HG02884 (cell line): ENCODE results near the gene CD40LG.

ENCODE experiments used
- ATAC-seq: cut with Tn5 transposase; IDR thresholded peaks from one replicate; pipeline ENCODE4 v1.9.1; 2021; ENCODE audit warnings: mild to moderate bottlenecking, moderate library complexity; ENCODE audit not compliant: unreplicated experiment

CD40LG gene

DNA sequence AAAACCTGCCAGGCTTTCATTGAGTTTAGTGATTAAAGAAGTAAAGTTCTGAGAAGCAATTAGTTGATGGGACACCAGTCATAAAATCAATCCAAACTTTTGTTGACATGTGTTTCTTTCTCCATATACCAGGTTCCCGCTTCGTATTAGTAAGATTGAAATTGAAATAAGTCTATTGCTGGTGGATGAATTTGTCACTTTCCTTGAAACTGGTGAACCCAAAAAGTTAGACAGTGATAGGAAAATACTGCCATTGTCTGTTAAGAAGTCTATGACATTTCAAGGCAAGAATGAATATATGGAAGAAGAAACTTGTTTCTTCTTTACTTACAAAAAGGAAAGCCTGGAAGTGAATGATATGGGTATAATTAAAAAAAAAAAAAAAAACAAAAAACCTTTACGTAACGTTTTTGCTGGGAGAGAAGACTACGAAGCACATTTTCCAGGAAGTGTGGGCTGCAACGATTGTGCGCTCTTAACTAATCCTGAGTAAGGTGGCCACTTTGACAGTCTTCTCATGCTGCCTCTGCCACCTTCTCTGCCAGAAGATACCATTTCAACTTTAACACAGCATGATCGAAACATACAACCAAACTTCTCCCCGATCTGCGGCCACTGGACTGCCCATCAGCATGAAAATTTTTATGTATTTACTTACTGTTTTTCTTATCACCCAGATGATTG lies at the start of gene CD40LG:
Gene CD40LG (plus strand): TSS at position 482 of the 684 bp plus-strand sequence. CDS start 91 bp downstream, at position 573.
- no peak for ATAC-seq

DNA sequence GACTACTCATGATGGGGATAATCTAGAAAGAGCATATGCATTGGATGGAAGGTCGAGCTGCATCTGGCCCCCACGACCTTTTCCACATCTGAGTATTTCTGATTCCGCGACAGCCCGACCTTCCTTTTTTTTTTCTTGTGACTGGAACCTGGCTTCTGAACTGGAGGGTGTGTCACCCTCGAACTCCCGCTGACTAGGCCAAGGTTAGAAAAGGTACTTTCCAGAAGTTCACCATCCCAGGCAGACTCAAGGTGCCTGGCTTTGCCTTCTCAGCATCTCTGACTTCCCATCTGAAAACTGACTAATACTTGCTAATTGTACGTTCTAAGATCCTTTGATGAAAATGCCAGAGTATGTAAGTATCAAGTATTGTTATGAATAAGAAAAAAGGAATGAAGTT lies 49.3 kb upstream of the CD40LG start:
- ATAC-seq: no peak

DNA sequence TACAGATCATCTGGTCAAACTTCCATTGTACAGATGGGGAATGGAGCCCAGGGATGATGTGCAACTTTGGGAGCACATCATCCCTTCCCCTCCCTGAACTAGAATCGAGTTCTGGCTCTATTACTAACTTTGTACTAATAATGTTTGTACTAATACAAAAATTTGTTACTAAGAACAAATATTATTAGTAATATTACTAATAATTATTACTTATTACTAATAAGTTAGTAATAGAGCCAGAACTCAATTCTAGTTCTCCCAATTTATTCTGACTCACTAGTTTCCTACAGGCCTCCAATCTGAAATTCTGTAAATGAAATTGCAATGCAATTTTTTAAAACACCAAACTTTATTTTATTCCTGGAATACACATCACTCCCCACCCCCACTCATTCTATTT lies 47.9 kb upstream of the CD40LG start:
- ATAC-seq: no peak

DNA sequence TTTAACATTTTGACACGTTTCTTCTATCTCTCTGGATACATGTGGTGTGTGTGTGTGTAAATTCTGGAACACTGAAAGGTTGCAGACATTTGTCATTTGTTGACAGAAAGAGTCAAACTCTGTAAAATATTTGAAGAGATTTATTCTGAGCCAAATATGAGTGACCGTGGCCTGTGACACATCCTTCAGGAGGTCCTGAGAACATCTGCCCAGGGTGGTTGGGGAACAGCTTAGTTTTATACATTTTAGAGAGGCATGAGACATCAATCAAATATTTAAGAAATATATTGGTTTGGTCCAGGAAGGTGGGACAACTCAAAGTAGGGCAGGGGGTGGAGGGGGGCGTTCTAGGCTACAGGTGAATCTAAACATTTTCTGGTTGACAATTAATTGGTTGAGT lies 40.7 kb upstream of the CD40LG start:
- ATAC-seq: no peak

DNA sequence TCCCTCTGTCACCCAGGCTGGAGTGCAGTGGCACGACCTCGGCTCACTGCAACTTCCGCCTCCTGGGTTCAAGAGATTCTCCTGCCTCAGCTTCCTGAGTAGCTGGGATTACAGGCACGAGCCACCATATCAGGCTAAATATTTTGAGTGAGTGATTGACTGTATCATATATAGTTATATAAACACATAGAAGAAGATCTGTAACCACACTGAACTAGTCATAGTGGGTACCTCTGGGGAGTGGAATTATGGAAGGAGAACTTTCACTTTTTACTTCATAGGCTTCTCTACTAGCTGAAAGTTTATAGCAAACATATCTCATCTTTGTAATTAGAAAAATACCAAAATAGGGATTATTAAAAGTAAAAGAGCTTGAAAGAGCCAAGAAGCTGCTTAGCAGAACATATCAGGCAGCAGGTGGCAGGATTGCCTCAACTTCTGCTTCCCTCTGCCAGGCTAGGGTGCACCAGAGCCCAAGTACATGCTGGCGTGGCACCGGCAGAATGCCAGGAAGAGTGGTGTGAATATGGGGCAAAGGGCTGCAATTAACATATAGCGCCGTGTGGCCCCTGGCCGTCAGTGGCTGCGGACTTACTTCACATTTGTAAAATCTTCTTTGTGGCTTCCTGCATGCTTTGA lies 39.5 kb upstream of the CD40LG start:
- no peak for ATAC-seq

DNA sequence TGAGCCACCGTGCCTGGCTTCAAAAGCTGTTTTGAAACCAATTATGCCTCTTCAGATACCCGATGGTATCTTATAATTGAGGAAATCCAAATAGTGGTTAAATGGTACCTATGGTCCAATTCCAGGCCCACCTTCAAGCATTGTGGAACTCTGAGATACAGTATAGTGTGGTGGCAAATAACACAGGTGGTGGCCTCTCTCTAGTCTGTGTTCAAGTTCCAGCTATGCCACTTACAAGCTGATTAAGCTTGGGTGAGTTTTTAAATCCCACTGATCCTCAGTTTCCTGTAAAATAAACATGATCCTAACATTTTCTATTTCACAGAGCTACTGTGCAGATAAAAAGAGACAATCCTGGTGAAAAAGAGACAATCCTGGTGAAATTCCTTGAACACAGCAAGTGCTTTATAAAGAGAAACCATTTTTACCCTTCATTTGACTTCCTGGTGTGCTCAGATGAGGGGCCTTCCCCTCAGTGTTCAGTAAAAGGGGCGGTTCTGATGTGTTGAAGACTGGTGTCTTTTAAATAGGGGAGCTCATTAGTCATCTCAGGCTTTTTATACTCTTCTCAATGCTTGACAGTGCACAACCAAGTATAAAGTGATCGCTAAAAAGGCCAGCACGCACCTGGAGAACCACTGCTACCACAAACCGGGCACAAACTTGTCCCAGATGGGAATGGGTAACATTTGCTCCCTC lies 30.8 kb upstream of the CD40LG start:
- ATAC-seq: peak; percentile 99

DNA sequence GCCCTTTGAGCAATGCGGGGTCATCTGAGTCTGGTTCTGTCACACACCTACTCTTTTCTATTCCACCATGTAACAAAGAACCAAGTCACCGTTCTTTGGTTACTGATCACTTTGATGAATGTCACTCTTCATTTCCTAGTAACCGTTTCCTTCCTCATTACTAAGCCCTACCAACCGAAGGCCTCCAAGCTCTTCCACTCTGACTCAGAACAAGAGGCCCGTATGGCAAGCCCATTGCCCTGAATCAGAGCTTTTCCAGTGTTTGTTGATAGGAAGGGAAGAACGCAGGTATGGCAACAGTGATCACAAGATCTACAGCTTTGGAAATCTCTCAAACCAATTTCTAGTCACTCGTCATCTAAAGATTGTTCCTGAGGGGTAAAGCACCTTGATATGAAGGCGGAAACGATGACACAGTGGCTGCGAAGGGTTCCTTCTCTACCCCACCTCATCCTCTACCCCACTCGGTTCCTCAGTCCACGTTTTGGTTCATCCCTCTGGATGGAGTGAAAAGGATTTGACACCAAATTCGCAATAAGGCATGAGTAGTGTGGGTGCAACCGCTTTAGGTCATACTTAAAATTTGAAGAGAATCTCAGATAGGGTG lies 28.0 kb upstream of the CD40LG start:
- no peak for ATAC-seq

DNA sequence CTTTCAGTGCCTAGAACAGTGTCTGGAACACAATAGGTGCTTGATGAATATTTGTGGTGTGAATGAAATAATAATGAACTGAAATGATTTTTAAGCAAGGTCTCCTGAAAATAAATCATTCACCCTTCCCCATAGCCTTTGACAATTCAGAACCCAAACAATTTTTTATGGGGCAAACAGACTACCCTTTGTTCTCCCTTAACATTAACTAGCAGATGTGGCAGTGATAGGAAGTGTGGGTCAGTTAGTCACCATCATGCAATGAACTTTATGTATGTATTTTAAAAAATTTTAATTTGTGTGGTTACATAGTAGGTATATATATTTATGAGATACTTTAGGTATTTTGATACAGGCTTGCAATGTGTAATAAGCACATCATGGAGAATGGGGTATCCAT lies 27.2 kb upstream of the CD40LG start:
- no peak for ATAC-seq

DNA sequence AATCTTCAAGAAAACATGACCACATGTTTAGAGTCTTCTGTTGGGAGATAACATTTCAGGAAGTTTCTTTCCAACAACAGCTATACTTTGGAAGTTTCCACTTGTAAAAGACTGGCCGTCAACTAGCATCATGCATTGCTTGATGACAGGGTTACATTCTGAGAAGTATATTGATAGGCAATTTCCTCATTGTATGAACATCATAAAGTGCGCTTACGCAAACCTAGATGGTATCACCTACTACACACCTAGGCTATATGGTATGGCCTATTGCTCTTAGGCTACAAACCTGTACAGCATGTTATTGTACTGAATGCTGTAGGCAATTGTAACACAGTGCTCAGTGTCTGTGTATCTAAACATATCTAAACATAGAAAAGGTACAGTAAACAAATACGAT lies 25.4 kb upstream of the CD40LG start:
- ATAC-seq: no peak

DNA sequence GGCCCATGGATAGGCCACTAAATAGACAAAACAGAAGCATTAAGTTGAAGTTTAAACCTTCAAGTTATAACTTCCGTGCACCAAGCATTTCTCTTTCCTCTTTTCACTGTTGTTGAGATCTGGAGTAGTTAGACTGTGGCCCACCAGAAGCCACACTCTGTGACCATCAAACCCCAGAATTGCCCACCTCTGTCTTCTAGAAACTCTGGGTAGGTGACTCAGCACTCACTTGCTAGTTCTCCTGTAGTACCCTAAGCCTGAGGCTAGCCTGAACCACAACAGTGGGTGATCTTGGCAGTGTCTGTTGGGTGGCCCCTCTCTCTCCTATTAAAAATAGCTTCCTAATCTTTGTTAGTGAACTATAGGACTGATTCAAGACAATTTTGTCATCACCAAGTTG lies 24.6 kb upstream of the CD40LG start:
- no peak for ATAC-seq

DNA sequence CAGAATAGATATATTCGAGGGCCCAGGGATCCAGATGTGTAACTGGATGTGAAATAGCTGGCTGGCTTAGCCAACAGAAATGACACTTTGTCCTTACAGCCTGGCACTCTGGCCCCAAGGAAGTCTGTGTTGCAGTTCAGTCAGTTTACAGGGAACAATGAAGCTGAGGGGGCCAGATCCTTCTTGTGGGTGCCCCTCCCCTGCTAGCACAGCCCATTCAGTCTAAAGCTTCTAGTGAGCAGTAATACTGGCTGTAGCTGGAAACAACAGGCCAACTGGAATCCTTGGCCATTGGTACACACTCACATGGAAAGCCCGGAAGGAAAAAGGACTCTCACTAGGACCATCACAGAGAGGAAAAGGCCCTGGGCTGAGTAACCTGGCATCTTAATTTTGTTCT lies 22.7 kb upstream of the CD40LG start:
- no peak for ATAC-seq

DNA sequence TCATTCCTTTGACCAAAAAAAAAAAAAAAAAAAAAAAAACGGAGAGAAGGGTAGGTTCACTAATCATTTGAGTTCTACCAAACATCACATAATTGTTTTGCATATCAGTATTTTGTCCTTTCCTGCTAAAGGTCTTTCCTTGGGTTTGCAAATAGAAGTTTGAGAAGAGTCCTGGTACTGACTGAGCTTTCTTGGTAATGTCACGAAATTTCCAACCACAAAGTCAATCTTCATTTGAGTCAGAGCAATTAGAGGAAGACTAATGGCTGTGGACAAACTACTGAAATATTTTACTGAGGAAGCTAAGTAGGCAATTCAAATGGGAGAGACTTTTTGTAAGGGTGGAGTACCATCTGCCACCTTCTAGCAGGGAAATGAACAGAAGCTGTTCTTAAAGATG lies 21.7 kb upstream of the CD40LG start:
- no peak for ATAC-seq

DNA sequence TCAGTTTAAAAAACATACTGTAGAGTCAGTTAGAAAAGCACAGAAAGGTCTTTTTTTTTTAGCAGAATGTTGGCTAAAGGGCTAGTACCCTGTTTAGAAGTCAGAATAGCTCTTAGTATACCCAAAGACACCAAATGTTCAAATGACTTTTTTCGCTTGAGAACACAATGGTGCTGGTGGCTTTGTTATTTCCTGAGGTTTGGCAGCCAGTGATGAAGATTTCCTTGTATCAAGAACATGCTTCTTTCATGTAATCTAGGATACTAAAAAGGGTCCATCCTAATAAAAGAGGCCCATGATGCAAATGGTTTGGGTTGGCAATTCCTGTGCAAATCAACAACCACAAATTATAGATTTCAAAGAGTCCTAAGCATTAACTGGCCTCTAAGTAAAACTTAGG lies 21.1 kb upstream of the CD40LG start:
- no peak for ATAC-seq

DNA sequence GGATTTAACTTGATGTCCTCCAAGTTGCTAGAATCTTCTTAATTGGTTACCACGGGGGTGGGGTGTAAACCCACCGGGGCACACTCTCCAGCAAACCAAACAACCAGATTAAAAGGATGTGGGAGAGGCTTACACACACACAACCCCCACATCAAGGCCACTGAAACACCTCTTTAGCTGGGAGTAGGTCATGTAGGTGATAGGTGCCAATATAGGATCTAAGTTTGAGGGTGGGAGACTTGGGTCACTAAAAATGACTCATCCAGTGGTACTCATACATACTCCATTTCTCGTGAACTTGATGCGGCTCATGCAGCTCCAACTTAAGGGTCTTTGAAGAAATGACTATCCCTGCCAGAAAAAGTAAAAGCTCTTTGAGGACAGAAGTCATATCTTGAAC lies 20.5 kb upstream of the CD40LG start:
- no peak for ATAC-seq

DNA sequence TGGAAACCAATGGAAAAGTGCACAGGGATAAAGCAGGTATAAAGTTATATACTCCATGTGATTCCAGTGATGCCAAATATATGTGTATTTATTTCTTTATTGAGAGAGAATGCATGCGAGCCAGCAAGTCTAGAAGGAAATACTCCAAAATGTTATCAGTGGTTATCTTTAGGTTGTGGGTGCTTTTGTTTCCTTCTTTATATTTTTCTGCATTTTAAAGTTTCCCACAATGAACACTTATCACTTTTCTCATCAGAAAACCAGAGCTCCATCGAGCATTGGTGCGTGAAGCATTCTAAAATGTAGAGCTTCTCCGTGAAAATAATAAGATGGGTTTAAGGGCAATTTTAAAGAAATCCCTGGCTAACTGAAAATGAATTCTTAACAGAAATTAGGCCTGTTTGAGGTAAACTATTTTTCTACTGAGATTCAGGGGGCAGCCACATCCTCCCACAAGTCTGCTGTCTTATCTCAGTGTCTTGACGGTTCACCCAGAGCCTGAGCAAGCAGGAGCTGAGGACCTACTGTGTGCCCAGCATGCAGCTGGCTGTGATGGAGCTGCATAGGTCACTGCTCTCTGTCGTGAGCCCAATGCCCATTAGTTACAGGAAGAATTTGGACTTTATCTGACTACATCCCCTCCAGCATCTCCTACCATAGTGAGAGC lies 18.7 kb upstream of the CD40LG start:
- no peak for ATAC-seq

DNA sequence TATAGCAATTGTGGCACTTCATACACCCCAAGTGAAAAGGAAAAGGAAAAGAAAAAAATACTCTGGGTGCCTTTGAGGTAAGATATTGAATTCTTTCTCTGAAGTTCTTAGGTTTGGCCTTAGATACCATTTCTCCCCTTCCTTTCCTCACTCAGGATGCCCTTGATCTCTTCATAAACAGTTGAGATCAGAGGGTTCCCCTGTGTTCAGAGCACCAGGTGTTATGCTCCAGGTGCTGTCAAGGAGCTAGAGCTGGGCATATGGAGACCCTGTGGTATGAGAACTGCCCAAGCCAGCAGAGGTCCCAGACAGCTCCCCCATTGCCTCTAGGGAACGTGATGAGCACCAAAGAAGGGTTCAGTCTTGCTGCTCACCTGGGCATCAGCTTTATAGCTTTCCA lies 17.1 kb upstream of the CD40LG start:
- ATAC-seq: no peak

DNA sequence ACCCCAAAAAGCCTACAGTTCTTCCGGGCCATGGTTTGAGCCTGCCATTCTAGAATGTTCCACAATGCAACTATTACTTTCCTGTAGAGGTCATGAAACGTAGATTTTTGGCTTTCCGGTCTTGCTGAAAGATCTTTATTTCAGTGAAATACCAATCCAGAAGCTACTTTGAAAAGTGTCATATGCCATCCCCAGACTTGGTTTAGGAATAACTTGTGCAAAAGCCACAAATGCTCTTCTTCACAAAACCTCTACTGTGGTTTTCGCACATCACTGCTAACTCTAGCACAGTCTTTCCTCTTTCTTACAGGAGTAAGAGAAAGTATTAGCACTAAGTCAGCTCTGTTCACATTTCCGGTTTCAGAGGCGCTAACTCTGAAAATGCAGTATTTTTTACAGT lies 12.7 kb upstream of the CD40LG start:
- no peak for ATAC-seq

DNA sequence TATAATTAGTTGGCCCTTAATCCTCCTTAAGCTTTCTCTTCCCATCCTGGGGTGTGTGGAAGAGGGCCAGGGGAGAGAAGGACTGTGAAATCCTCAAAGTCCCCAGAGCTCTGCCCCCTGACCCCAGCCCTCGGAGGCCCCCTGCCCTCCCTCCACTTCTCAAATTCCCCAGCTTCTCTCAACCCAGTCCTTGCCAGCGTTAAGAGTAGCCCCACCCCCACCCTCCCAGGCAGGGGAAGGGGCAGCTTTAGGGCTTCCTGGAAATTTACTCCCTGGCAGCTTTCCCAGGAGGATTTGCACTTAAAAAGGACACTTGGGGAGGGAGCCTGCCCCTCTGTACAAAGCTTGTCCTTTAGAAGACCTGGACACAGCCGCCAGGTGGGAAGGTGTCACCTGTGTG lies 11.8 kb upstream of the CD40LG start:
- ATAC-seq: no peak

DNA sequence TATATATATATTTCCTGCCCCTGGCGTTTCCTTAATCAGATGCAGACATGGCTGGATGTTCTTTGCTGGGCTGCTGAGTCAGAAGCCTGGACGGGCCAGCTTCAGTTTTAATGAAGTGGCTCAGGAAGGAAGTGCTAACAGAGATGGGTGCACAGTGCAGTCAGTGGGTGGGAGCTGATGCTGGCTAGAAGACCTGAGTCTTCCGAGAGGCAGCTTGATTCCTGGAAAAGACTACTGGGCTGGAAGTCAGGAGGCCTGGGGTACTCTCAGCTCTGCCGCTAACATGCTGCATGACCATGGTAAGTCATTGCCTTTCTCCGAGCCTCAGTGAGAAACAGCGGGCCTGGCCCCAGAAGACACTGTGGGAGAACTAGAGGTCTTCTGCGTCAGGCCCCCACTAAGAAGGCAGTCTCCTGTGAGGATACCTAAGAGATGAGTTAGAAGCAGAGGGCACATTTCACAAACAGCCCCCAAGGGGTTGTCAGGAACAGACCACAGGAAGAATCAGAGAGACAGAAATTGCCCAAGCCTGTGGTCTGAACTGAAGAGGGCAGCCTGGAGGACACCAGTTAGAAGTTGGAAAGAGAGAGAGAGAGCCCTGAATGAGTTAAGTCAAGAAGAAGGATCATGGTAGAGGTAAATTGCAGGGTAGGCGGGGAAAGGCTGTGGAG lies 8.3 kb upstream of the CD40LG start:
- no peak for ATAC-seq

DNA sequence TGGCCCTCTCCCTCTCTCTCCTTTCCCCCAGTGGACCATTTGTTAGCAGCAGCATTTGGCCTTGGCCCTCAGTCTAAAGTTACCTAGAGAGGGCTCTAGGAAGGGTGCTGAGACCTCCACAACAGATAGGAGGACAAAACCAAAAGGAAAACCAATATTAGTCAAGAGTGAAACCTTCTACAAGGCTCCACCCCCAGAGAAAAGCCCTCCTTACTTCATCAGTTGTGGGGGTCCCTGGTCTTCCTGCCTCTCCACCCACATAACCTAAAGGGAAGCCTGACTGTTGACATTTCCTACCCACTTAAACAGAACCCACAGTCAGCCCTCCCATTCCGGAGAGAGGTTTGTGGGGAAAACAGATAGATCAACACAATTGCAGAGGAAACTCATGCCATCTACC lies 4.7 kb upstream of the CD40LG start:
- no peak for ATAC-seq
